ENCODE measurements around the gene TRAF3IP3.

GRCh38 chr1:209789245-209789644 lies 33.4 kb downstream of the TRAF3IP3 start:
- TF ChIP-seq, protein P1, sequence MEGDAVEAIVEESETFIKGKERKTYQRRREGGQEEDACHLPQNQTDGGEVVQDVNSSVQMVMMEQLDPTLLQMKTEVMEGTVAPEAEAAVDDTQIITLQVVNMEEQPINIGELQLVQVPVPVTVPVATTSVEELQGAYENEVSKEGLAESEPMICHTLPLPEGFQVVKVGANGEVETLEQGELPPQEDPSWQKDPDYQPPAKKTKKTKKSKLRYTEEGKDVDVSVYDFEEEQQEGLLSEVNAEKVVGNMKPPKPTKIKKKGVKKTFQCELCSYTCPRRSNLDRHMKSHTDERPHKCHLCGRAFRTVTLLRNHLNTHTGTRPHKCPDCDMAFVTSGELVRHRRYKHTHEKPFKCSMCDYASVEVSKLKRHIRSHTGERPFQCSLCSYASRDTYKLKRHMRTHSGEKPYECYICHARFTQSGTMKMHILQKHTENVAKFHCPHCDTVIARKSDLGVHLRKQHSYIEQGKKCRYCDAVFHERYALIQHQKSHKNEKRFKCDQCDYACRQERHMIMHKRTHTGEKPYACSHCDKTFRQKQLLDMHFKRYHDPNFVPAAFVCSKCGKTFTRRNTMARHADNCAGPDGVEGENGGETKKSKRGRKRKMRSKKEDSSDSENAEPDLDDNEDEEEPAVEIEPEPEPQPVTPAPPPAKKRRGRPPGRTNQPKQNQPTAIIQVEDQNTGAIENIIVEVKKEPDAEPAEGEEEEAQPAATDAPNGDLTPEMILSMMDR (IDR thresholded peaks at IDR 0.05): no peak
- no peak for TF ChIP-seq POLR2A (IDR thresholded peaks at IDR 0.05)
- no peak for TF ChIP-seq POLR2AphosphoS5 (IDR thresholded peaks at IDR 0.05)
